Stimulated activated CD4-positive, alpha-beta T cell treated with anti-CD3 and anti-CD28 coated beads, Interleukin-1b, Interleukin-23, amount 100 ng/mL, for 24 hours (primary cell): Measurements from ENCODE around the gene NCOA4.
"Not testable (repeated sequence)": the region's sequence is repeated elsewhere in the genome, so short reads cannot be mapped to it uniquely, and the experiment has no call there.

Experiments
- DNase-seq, 4 experiments: peaks; one replicate each; pipeline ENCODE4 v3.0.0-alpha.2; 2020; ENCODE audit warnings: low read depth in 4 of 4, low spot score in 1 of 4

The NCOA4 gene

DNA sequence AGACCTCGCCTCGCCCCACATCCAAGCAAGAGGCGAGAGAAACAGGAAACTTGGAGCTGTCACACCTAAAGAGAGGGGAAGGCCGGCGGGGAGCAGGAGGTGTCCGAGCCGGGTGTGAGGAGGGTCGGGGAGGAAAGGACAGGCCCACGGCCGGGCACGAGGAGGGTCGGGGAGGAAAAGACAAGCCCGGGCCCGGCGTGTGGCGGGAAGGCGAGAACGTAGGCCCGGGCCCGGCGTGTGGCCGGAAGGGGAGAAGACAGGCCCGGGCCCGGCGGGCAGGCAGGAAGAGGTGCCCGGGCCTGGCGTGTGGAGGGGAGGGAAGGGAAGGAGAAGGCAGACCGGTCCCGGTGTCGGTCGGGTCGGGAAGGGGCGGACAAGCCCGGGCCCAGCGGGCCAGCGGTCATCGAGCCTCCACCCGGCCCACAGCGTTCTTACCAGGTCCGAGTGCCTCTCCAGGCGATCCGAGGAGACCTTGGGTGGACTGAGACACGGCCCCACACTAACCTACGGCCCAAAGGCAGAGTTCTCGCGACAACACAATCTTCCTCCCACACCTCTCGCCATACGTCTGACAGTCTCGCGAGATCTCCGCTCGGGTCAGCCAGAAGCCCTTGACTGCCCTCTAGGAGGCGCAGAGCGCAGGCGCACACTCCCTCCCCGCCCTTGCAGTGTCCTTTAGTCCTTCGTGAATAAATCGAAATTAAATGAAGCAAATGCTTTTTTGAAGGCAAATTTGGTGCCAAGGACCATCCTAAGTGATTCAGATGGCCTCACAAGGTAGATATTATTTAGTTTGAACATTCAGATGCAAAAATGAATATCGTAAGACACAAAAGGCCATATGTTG is at the start of gene NCOA4:
TSS of gene NCOA4 (minus strand) at position 533 of the 847 bp plus-strand sequence. CDS start 13,943 bp downstream, outside the sequence.
- peak; percentile 90 to 95 (median 92) for DNase-seq

DNA sequence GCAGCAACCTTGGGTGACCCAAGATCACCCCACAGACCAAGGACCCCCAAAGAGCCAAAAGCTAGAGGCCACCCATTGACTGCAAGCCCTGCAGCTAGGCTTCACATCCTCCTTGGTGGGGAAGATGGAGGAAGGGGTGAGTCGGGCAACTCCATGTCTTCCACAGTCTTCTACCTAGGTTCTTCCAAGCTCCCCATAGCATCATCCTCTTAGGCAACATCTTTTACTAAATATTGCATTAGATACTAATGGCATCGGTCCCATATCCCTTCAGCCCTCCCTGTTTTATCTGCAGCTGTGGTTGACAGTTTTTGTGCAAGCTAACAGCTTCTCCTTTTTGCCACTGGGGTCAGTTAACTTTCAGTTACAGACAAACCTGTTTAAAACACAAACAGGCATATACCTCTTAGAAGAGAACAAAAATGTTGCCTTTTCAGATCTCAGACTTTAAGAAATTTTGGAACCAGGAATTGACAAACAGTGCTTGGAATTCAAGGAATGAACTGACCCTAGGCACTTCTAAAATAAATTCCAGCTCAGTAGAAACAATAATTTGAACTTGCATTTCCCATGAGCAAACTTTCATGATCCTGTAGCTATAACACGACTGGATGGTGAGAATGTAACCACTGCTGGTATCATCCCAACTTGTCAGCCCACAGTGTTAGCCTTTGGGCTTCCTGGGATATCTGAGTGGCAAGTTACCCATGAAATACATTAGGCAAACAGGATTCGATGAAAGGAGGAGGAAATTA is 49.6 kb upstream of the NCOA4 start:
- DNase-seq: no peak

- no peak for DNase-seq
These were observed 47.4 kb upstream of the NCOA4 start for GRCh38 chr10:46077731-46078413.

DNA sequence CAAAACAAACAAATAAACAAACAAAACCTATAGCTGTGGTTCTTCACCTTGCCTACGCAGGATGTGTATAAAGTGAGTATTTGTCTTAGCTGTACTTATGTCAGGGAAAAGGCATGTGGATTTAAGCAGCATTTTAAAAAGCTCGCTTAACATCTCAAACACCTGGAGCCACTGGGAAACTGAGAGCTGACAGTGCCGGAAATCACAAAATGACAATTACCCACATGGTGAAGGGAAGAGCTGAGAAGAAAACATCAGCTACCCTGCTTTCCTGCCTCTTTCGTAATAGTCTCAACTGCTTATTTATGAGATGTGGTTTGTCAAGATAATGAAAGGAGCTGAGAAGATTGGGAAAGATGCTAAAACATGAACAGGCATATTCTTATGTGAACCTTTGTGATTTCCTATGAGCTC is 46.7 kb upstream of the NCOA4 start:
- no peak for DNase-seq

DNA sequence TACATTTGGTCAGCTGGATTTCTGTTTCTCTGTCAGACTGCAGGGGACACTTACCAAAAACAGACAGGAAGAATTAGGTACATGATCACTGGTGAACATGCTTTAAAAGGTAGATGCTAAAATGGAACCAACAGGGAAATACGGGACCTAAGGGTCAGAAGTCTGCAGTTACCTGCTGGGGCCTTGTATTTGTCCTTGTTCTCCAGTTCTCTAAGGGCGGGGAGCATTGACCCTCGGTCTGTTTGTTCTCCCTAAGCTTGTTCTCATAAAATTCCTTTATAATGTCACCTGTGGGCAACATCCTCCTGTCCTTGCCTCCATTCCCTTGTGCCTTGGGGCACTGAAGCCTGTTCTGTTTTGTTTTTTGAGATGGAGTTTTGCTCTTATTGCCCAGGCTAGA is 45.4 kb upstream of the NCOA4 start:
- no peak for DNase-seq

- no peak for DNase-seq
These were observed 43.9 kb upstream of the NCOA4 start for GRCh38 chr10:46074196-46074946.

DNA sequence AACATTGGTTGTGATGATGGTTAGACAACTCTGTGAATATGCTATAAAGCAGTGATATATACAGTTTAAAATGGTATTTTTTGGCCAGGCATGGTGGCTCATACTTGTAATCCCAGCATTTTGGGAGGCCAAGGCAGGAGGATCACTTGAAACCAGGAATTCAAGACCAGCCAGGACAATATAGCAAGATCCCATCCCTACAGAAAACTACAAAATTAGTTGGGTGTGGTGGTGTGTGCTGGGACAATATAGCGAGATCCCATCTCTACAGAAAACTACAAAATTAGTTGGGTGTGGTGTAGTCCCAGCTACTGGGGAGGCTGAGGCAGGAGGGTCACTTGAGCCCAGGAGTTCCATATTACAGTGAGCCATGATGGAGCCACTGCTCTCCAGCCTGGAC is 43.1 kb upstream of the NCOA4 start:
- DNase-seq: no peak

DNA sequence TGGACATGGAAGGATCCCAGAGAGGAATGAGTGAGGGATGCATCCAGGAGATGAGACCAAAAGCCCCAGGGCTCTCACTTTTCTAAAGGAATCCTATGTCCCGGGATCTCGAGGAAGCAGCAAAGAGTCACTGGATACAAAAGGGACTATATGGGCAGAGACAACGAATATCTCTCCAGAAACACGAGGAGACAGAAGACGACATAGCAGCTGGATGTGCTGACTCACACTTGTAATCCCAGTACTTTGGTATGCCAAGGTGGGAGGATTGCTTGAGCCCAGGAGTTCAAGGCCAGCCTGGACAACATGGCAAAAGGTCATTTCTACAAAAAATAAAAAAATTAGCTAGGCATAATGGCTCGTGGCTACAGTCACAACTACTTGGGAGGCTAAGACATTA is 40.3 kb upstream of the NCOA4 start:
- DNase-seq: no peak

- no peak for DNase-seq
These were observed 39.5 kb upstream of the NCOA4 start for GRCh38 chr10:46069771-46070463.

DNA sequence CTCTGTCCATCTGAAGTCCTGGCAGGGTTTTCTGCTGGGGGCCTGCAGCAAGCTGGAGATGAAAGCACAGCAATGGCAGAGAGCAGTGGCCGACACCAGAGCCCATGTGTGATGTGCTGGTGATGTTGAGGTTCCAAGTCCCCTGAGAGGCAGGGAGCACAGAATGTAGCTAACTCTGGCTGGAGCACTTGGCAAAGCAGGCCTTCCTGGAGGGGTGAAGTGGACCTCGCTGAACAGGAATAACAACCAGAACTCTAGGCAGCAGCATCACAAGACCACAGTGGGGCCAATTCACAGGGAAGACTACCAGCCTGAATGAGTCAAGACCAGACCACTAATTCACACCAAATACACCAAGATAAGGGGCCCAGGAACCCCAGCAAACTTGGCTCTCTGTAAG is 38.5 kb upstream of the NCOA4 start:
- DNase-seq: no peak

GRCh38 chr10:46068117-46068516 is 37.7 kb upstream of the NCOA4 start:
- DNase-seq: no peak

GRCh38 chr10:46064269-46064817 is 33.9 kb upstream of the NCOA4 start:
- DNase-seq: no peak

- no peak for DNase-seq
These were observed 32.5 kb upstream of the NCOA4 start for GRCh38 chr10:46062723-46063428.

- DNase-seq: no peak
These were observed 30.3 kb upstream of the NCOA4 start for GRCh38 chr10:46060706-46061105.

GRCh38 chr10:46057927-46058326 is 27.5 kb upstream of the NCOA4 start:
- not testable (repeated sequence) for DNase-seq

DNA sequence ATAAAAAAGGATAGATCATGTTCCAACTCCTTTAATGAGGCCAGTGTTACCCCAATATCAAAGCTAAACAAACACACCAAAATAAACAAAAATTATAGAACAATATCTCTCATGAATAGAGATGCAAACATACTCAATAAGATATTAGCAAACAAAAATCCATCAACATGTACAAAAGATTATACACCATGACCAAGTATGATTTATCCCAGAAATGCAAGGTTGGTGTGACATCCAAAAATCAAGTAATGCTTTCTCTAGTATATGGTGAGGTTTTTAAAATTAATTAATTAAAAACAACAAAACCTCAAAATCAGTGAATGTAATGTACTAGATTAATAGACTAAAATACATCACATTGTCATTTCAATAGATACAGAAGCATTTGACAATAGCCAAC is 26.6 kb upstream of the NCOA4 start:
- DNase-seq: no peak

- DNase-seq: no peak
These were observed 25.3 kb upstream of the NCOA4 start for GRCh38 chr10:46055771-46056170.

- DNase-seq: no peak
These were observed 23.4 kb upstream of the NCOA4 start for GRCh38 chr10:46053534-46054434.
